Fibroblast of lung (primary cell): Measurements from ENCODE around the gene PKIB.

Experiments used
- CTCF ChIP-seq, 2 donors: IDR thresholded peaks in 1 of 2; conservative IDR thresholded peaks in 1 of 2; 1 replicate in 1 of 2; 2 replicates in 1 of 2; pipeline ENCODE4 v1.5.1; 2011 to 2012; ENCODE audit warnings: low read length in 2 of 2, control low read depth in 1 of 2, inconsistent platforms in 1 of 2, low read depth in 1 of 2, mild to moderate bottlenecking in 1 of 2
- EZH2 ChIP-seq: IDR thresholded peaks from 2 replicates; pipeline ENCODE4 v1.5.1; 2012; ENCODE audit warnings: low read length, control low read depth, mild to moderate bottlenecking; ENCODE audit errors: missing control alignments

GRCh38 chr6:122714059-122714458, 103.9 kb downstream of the PKIB start:
- TF ChIP-seq EZH2 (no peak), CTCF (conservative IDR thresholded peaks at IDR 0.05 in 1 of 2, IDR thresholded peaks at IDR 0.05 in 1 of 2; ENCODE audit: low read depth in 1 of 2, low read length in 2 of 2) (no peak)
